Measurements from ENCODE around the gene TRIM28. TPM values are rescaled to one million over a fixed set of nuclear protein-coding genes. Genes with fewer than 3 reads are reported as not detected.
"Not testable (repeated sequence)": the region's sequence is repeated elsewhere in the genome, so short reads cannot be mapped to it uniquely, and the experiment has no call there.

The TRIM28 gene
- total RNA-seq, 1 donor = 295 TPM

GRCh38 chr19:58536852-58537798 lies 6.7 kb upstream of the TRIM28 start:
- DNase-seq (ENCODE audit: low read depth) = no peak
- TF ChIP-seq CTCF (IDR thresholded peaks at IDR 0.05; ENCODE audit: insufficient read depth, low read depth, low read length) = no peak

GRCh38 chr19:58538257-58539168 lies 5.4 kb upstream of the TRIM28 start:
- H3K4me3 ChIP-seq (ENCODE audit: low read depth, low read length) = peak overlapping the region; percentile 34
- no peak for DNase-seq (ENCODE audit: low read depth)
- TF ChIP-seq CTCF (IDR thresholded peaks at IDR 0.05; ENCODE audit: insufficient read depth, low read depth, low read length) = no peak

More at GRCh38 chr19:58536852-58537798, 6.7 kb upstream of the TRIM28 start:
- no peak overlapping the region for H3K4me3 ChIP-seq (ENCODE audit: low read depth, low read length)

GRCh38 chr19:58539169-58539559 lies 4.7 kb upstream of the TRIM28 start:
- H3K4me3 ChIP-seq (ENCODE audit: low read depth, low read length); DNase-seq (ENCODE audit: low read depth): not testable (repeated sequence)

GRCh38 chr19:58542641-58543372 lies 1.1 kb upstream of the TRIM28 start:
- H3K4me3 ChIP-seq (ENCODE audit: low read depth, low read length); DNase-seq (ENCODE audit: low read depth): not testable (repeated sequence)

GRCh38 chr19:58544591-58545285 lies 874 bp downstream of the TRIM28 start:
- H3K4me3 ChIP-seq (ENCODE audit: low read depth, low read length) = peak overlapping the region; percentile 82
- peak; percentile 51 for DNase-seq (ENCODE audit: low read depth)
- no peak for TF ChIP-seq CTCF (IDR thresholded peaks at IDR 0.05; ENCODE audit: insufficient read depth, low read depth, low read length)

- H3K4me3 ChIP-seq (ENCODE audit: low read depth, low read length) = peak overlapping the region; percentile 82
- TF ChIP-seq CTCF (IDR thresholded peaks at IDR 0.05; ENCODE audit: insufficient read depth, low read depth, low read length) = no peak
- no peak for DNase-seq (ENCODE audit: low read depth)
Observed at GRCh38 chr19:58545286-58546018, 1.6 kb downstream of the TRIM28 start.
